Fibroblast of peridontal ligament (primary cell): ENCODE measurements around the gene KNDC1.
"Not testable (repeated sequence)": the region's sequence is repeated elsewhere in the genome, so short reads cannot be mapped to it uniquely, and the experiment has no call there.

Experiments
- DNase-seq: peaks from one replicate; pipeline ENCODE4 v3.0.0-alpha.2; 2010; ENCODE audit errors: extremely low read depth

Gene KNDC1

GRCh38 chr10:133259602-133259989, 99.6 kb downstream of the KNDC1 start:
- no peak for DNase-seq

GRCh38 chr10:133260895-133261725, 101.1 kb downstream of the KNDC1 start:
- DNase-seq = peak; percentile 7

GRCh38 chr10:133261726-133262325, 101.8 kb downstream of the KNDC1 start:
- DNase-seq = peak; percentile 30

GRCh38 chr10:133262696-133263095, 102.7 kb downstream of the KNDC1 start:
- DNase-seq = no peak

GRCh38 chr10:133263674-133264073, 103.7 kb downstream of the KNDC1 start:
- no peak for DNase-seq

- no peak for DNase-seq
Measured at GRCh38 chr10:133264461-133264860, 104.4 kb downstream of the KNDC1 start.

- DNase-seq = not testable (repeated sequence)
Measured at GRCh38 chr10:133265052-133265451, 105.0 kb downstream of the KNDC1 start.

- DNase-seq = no peak
Measured at GRCh38 chr10:133266056-133266795, 106.2 kb downstream of the KNDC1 start.

- DNase-seq = no peak
Measured at GRCh38 chr10:133267293-133267692, 107.3 kb downstream of the KNDC1 start.

- DNase-seq = no peak
Measured at GRCh38 chr10:133267829-133268228, 107.8 kb downstream of the KNDC1 start.

- DNase-seq = no peak
Measured at GRCh38 chr10:133268532-133268931, 108.5 kb downstream of the KNDC1 start.

- DNase-seq = no peak
Measured at GRCh38 chr10:133269367-133269766, 109.3 kb downstream of the KNDC1 start.

- DNase-seq = no peak
Measured at GRCh38 chr10:133270204-133270603, 110.2 kb downstream of the KNDC1 start.

GRCh38 chr10:133270773-133271297, 110.8 kb downstream of the KNDC1 start:
- no peak for DNase-seq

- no peak for DNase-seq
Measured at GRCh38 chr10:133271521-133272300, 111.7 kb downstream of the KNDC1 start.

GRCh38 chr10:133272301-133272963, 112.4 kb downstream of the KNDC1 start:
- DNase-seq = no peak

GRCh38 chr10:133272964-133273420, 113.0 kb downstream of the KNDC1 start:
- no peak for DNase-seq

GRCh38 chr10:133273534-133274143, 113.6 kb downstream of the KNDC1 start:
- DNase-seq = no peak

GRCh38 chr10:133274751-133275683, 115.0 kb downstream of the KNDC1 start:
- DNase-seq = no peak
